ENCODE data around the gene FNDC3B.

DNA sequence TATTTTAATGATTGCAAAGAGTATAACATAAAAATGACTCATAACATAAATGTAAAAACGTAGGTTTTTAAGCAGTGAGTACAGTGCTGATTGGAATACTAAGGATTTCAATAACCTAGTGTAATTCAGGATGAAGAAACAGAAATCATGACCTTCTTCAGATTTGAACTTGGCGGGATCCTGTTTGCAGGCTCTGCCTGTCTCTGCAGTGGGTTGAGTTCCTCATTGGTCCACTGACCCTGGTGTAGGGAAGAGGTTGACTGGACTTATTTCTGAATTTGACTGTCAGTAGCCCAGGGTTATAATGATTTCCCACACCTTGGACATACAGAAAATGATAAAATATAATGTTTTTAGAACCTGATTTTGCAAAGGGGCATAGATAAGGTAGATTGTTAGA lies 171.7 kb downstream of the FNDC3B start:
- TF ChIP-seq, protein P1, sequence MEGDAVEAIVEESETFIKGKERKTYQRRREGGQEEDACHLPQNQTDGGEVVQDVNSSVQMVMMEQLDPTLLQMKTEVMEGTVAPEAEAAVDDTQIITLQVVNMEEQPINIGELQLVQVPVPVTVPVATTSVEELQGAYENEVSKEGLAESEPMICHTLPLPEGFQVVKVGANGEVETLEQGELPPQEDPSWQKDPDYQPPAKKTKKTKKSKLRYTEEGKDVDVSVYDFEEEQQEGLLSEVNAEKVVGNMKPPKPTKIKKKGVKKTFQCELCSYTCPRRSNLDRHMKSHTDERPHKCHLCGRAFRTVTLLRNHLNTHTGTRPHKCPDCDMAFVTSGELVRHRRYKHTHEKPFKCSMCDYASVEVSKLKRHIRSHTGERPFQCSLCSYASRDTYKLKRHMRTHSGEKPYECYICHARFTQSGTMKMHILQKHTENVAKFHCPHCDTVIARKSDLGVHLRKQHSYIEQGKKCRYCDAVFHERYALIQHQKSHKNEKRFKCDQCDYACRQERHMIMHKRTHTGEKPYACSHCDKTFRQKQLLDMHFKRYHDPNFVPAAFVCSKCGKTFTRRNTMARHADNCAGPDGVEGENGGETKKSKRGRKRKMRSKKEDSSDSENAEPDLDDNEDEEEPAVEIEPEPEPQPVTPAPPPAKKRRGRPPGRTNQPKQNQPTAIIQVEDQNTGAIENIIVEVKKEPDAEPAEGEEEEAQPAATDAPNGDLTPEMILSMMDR (IDR thresholded peaks at IDR 0.05): no peak
- TF ChIP-seq EZH2 (IDR thresholded peaks at IDR 0.05): no peak

Data from neural progenitor cell (in vitro differentiated cells).